NCI-H2107 treated with DMSO at 0.1 percent for 48 hours (cell line): ENCODE results near the gene IFI27.

ENCODE experiments used
- DNase-seq: peaks from one replicate; lab custom pipeline; 2025; ENCODE audit not compliant: unreplicated experiment; lab: John Stamatoyannopoulos, UW

IFI27 gene

DNA sequence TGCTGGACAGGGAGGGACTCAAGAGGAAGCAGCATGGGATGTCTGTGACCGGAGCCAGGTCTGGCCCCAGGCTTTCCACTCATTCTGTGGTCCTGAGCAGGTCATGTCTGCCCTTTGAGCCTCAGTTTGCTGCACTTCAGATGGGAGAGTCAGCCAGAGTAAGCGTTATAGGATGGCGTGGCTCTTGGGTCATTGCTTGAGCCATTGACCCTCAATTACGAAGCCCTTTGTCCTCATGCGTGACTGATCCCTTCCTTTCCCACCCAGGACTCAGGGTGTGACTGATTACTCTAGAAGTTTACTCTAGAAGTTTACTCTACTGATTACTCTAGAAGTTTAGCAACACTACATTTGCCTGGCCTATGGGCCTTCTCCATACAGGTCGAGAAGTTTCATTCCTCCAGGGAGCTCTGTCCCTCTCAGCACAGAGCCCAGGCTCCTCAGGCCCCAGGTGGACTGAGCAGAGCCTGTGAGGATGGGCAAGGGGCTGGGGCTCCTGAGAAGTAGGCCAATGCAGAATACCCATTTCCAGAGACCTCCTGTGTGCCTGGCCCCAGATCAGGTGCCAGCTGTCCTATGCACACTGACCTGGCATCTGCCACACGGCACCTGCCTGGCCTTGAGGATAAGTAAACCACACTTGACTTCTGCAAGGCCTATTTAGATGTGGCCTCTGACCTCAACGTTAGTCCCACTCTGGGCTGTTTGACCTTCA, 7.6 kb upstream of the IFI27 start:
- DNase-seq = no peak

DNA sequence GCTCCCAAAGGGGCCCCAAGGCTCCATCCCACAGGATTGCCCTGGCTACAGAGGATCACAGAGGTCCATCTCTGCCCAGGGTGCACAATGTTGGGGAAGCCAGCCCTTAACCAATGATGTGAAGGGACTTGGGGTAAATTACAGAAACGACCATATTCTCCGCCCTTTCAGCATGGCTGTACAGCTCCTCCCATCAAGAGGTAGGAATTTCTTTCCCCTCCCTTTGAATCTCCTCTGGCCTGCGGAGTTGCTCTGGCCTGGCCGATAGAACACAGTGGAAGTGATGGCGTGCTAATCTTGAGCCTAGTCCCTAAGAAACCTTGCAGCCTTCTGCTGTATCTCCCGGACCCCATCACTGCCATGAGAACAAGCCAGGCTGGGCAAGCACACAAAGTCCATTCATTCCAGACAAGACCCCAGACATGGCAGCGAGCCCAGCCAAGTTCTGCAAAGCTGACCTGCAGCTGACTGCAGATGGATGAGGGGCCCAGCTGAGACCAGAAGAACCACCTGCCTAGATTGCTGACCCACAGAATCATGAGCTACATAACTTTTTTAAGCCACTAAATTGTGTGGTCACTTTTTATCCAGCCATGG, 6.9 kb upstream of the IFI27 start:
- DNase-seq = no peak

DNA sequence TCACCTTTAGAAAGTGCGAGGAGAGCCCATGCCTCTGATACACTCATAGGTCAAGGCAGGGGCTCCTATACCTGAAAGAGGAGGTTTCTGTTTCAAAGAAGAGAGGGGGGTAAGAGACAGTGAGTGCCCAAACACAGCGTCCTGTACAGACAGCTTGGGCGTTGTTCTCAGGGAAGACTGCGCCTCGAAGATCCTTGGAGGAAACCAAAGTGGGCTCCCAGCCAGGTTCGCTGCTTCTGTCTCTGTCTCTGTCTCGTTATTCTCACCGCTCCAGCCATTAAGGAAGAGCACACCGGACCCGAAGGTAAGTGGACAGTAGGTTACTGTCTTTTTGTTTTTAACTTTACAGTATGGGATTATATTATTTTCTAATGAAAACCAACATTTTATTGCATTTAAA, 5.8 kb upstream of the IFI27 start:
- no peak for DNase-seq

DNA sequence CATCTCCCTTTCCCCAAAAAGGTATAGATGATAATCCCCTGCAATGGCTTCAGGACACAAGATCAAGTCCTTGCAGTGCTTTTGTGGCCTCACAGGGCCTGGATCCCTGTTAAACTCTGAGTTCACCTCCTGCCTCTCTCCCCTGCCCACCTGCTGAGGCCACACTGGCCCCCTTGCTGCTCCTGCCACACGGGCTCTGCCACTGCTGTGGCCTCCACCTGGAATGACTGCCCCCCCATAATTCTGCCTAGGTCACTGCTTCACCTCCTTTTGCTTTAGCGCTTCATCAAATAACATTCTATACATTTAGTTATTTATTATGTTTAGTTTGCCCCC, 653 bp upstream of the IFI27 start:
- no peak for DNase-seq

DNA sequence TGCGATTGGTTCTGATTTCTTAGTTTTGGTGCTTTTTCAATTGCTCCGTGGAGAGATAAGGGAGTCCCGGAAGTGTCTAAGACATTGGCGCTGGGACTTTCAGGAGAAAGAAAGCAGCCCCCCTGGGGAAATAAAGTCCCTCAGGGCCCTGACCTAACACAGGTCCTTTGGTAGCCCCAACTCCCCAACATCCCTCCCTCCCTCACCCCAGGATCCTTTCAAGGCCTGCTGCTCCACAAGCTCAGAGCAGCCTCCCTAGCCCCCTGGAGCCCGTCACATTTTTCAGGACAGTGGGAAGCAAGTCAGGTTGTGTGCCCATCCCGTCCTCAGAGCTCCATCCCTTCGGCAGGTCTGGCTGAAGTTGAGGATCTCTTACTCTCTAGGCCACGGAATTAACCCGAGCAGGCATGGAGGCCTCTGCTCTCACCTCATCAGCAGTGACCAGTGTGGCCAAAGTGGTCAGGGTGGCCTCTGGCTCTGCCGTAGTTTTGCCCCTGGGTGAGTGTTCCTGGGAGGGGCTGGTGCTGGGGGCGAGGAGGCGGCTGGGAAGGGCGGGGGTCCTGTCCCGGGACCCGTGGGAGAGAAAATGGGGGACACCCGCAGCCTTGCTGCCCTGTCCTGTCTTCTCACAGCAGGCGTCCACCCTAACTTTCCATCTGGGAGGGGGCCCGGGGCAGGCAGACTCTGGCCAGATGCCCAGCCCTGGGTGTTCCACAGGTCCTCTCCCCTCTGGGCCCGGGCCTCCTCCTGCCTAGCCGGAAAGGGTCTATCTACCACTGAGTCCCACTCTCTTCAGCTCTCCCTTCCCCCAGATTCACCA, 950 bp downstream of the IFI27 start:
- DNase-seq = no peak

DNA sequence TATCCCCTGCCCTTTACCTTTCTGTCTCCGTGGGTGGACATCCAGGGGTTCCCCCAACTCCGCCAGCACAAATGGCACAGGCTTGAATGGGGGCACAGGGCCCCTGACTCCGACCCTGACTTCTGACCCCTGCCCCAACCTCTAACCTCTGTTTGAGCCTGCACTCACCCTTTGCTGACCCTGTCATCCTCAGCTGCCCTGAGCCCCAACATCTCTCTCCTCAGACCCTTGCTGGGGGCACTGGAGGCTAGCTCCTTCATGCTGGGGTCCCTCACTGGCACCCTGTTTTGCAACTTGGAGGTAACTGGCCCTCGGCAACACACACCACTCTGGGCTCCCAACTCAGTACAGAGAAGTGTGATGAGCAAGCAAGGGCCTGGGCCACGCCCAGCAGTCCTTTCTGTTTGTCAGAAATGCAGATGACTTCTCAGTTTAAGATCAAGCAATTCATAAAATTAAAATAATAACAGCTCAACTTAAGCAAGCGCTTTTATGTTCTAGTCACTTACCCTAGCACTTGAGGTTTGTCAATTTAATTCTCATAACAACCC, 2.1 kb downstream of the IFI27 start:
- DNase-seq = no peak

DNA sequence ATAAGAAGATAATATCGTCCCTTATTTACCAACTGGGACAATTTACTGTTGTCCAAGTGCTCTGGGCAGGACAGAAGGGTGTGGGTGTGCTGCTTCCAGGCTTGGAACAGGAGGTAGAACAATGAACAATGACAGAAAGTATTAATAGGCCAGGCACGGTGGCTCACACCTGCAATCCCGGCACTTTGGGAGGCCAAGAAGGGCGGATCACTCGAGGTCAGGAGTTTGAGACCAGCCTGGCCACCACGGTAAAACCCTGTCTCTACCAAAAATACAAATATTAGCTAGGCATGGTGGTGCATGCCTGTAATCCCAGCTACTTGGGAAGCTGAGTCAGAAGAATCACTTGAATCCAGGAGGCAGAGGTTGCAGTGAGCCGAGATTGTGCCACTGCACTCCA, 2.5 kb downstream of the IFI27 start:
- no peak for DNase-seq

DNA sequence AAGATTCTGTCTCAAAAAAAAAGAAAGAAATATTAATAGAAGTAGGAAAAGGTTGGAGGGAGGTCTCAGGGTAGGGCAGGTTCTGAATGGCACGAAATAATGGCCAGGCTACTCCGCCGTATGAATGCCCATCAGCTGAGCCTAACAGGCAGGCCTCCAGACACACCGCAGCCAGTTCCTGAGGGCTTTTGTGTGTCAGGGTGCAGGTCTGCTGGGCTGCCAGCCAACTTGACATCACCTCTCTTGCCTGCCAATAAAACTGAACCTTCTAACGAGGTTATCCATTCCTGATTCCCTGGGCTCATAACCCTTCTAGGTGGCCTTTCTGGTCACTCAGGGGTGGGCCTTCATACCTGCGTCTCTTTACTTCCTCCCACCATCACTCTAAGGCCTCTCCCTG, 3.0 kb downstream of the IFI27 start:
- DNase-seq = no peak

DNA sequence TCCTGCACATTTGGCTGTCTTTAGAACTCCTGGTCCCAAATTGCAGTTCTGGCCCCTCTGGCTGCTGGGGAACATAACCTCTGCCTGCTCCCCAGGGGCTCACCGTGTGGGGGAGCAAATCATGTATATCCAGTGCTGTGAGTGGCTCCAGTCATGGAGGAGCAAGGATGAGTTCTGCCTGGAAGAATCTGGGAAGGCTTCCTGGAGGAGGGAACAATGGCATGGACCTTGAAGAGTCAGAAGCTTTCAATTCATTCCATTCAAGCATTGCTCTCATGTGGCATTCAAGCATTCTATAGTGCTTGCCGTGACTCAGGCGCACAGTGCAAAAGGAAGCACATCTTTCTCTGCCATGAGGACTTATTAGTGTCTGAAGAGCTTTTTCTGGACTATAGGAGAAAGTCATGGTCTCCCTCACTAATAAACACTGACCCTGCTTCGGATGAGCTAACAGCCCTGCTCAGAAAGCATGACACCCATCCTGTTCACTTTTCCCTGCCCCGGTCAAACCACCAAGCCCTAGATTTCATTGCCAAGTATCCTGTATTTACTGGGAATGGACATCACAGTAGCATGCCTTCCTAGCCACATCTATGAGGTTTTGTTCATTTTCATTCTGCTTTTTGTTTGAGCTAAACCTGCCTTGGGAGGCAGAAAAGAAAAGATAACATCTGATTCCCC, 3.5 kb downstream of the IFI27 start:
- no peak for DNase-seq

DNA sequence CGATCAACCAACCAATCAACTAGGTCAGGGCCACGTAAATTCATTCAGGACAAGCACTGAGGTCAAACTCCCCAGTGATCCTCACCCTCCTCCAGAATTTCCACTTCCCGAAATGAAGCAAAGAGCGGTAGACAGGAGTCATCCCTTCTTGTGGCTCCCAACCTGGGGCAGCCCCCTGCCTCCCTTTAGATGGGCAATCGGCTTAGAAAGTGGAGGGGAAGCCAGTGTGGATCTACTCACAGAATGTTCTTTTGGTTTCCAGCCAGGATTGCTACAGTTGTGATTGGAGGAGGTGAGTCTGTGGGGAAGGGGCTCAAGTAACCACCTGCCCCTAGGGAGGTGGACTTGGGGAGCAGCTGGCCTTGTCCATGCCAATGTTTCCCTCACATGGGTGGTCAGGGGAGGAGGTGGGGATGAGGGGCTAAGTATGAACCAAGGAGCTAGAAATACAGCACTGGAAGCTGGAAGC, 4.1 kb downstream of the IFI27 start:
- no peak for DNase-seq

DNA sequence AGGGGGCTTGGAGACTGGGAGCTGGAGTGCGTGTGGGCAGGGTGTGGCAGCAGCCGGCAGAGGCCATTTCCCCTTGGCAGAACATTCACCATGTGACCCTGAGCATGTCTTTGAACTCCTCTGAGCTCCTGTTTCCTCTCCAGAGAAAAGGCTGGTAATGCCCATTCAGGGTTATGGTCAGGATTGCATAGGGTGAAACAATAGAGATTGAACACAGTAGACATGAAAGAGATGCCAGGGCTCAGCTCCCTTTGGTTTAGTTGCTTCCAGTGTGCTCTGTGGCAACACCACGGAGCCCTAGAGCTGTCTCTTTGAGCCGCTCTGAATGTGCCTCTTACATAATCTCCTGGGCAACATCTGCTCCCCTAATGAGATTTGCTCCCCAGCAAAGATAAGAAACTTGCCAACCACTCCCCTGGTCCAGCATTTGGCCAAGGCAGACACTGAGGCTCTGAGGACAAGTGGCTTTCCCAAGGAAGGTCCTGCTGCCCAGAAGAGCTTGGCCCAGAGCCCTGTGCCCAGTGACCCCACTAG, 4.6 kb downstream of the IFI27 start:
- no peak for DNase-seq

DNA sequence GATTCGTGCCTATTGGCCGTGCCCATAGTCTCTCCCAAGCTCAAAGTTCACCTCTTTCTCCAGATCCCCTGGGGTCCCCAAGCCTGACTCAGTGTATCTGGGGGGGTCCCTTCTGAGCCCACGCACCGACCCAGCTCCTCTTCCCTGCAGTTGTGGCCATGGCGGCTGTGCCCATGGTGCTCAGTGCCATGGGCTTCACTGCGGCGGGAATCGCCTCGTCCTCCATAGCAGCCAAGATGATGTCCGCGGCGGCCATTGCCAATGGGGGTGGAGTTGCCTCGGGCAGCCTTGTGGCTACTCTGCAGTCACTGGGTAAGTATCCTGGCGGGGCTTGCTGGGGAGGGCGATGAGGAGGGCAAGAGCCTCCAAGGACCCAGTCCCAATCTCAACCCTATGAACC, 5.1 kb downstream of the IFI27 start:
- no peak for DNase-seq

DNA sequence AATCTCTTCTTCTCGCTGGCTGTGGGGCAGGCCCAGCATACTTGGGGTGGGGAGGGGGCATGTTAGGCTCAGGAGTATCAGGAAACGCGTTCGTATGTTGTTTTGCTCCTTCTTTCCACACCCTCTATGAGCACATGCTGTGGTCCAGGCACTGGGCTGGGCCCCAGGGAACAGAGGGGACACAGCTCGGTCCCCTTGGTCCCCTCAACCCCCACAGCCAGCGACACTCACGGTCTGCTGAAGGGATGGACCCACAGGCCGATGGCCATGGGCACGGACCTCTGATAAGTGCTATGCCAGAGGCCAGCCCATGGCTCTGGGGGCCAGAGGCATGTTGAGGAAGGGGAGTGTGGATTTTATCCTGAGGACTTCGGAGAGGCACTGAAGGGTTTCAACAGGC, 6.2 kb downstream of the IFI27 start:
- no peak for DNase-seq

DNA sequence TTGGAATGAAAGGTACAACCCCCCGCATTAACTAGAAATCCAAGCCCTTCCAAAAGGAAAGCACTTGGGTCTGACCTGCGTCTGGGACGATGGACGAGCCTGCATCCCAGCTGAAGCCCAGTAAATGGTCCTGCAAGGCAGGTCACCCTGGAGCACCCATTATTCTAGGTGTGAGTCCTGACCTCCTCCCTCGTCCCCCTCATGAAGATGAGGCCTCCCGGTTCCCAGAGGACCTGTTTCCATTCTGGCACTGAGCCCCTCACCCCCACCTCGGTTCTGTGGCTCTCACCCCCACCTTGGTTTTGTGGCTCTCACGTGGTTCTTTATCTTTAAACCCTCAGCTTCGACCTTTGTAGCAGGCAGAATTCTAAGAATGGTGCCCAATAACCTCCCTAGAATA, 7.3 kb downstream of the IFI27 start:
- no peak for DNase-seq

DNA sequence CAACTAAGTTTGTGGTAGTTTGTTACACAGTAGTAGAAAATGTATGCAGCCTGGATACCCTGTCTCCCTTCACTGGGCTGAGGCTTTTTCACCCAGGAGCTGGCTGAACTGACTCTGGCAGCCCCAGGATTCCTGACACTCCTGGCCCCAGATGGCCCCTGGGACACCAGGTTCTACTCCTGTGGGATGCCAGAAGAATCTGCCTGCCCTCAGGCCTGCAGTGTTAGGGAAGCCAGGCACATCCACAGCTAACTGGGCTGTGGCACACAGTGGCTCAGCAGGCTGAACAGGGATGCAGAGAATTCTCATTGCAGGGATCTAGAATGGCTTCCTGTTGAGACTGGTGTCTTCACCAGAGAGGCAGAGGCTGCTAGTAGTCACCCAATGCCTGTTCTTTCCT, 8.5 kb downstream of the IFI27 start:
- DNase-seq = no peak

DNA sequence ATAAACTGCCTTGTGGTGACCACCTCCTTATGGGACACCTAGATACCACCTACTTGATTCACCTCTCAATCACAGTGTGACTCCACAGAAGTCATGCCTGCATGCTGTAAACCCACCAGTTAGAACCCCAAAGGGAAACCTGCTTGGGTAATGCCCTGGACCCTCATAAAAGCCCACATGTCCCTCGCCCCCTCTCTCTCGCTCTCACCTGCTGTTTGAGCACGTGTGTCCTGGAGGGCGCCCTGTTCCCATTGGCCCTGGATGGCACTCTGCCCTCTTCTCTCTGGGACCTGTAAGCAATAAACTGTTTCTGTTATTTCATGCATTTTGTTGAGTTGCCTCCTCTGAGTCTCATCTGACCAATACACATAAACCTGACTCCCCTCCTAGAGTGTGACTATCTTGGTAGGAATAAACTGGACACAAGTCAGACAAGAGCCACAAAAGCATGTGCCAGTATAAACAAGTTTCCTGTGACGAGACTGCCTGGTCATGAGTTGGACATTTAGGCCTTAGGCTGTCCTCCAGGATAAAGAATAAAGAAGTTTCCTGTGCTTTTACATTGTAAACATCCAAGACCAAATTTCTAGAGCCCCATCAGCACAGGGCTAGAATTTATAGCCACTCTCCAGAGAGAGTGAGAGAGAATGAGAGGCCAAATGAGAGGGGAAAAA, 10.3 kb downstream of the IFI27 start:
- DNase-seq = no peak

DNA sequence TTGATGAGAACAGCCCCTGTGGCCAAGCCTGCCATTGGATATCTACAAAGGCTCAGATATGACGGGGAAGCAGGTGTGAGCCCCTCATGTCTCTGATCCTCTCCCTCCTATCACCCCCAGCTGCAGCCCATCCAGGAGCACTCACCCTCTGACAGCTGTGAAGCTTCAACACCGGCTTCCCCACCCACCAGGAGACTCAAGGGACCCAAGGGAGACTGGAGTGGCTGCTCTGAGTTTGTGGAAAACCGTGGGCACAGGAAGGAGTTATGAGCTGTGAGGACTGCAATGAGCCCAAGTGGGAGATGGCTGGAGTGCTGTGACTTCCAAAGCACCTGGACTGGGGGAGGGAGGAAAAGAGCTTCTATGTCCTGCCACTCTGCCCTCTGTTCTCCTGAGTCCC, 10.9 kb downstream of the IFI27 start:
- DNase-seq = no peak

DNA sequence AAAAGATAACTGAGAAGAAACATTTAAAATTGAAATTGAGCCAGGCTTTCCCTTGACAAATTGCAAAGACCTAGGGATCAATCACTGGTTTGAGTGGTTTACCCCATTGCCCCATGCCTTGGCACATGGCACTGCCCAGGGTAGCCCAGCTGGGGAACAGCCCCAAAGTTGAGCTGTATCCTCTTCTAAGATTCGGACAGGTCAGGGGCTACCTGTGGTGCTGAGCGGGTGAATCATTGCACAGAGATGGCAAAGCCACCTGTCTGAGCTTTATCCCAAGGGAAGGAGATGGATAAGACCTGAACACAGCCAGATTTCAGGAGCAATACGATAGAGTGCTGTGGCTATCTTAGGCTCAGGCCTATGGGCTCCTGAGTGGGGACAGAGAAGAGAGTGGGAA, 11.9 kb downstream of the IFI27 start:
- no peak for DNase-seq

DNA sequence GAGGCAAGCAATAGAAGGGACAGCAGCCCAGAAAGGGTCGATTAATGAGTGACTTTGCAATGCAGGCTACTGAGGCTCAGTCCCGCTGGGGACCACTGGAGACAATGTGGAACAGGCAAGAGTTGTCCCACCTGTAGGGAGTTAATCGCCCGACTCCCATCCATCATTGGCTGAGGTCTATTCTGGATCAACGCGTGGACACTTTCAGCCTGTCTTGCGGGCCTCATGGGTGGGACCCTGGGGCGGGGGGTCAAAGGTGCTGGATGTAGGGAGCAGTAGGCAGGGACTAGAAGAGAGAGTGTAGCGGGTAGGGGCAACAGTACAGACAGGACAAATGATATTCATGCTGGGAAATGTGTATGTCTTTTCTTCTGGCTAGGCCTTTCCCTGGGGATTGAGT, 12.8 kb downstream of the IFI27 start:
- DNase-seq = no peak

DNA sequence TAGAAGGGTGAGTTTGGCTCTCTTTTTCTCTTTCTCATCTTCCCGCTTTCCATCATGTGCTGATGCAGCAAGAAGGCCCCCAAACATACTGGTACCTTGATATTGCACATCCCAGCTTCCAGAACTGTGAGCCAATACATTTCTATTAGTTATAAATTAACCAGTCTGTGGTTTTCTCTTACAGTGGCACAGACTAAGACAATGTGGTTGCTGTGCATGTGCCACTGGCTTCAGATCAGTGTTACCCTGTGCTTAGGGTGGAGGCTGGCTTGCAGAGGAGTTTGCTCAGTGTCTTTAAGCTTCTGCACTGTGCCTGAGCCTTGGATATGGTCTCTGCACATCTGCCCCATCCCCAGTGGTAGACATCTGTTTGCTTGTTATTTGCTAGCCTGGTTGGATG, 13.3 kb downstream of the IFI27 start:
- DNase-seq = no peak
